MM.1S (cell line): Measurements from ENCODE around the gene STAP1.

Experiments used
- EZH2 ChIP-seq: fragments of 300-600 bp; sonication (generic); optimal IDR thresholded peaks from 2 replicates; pipeline ENCODE3; 2017; ENCODE audit warnings: low read depth, mild to moderate bottlenecking, antibody characterized with exemption, low read length, mixed read lengths
- EZH2phosphoT487 ChIP-seq: fragments of 300-600 bp; sonication (generic); IDR thresholded peaks from 2 replicates; pipeline ENCODE4 v1.6.1; 2018; ENCODE audit warnings: antibody characterized with exemption, low read length
- TF ChIP-seq, protein P1 (sequence below): fragments of 300-600 bp; sonication (generic); IDR thresholded peaks from 2 replicates; pipeline ENCODE4 v1.5.1; 2016; ENCODE audit warnings: antibody characterized with exemption, low read length, mixed read lengths

- TF ChIP-seq, protein P1, sequence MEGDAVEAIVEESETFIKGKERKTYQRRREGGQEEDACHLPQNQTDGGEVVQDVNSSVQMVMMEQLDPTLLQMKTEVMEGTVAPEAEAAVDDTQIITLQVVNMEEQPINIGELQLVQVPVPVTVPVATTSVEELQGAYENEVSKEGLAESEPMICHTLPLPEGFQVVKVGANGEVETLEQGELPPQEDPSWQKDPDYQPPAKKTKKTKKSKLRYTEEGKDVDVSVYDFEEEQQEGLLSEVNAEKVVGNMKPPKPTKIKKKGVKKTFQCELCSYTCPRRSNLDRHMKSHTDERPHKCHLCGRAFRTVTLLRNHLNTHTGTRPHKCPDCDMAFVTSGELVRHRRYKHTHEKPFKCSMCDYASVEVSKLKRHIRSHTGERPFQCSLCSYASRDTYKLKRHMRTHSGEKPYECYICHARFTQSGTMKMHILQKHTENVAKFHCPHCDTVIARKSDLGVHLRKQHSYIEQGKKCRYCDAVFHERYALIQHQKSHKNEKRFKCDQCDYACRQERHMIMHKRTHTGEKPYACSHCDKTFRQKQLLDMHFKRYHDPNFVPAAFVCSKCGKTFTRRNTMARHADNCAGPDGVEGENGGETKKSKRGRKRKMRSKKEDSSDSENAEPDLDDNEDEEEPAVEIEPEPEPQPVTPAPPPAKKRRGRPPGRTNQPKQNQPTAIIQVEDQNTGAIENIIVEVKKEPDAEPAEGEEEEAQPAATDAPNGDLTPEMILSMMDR: no peak
- TF ChIP-seq EZH2 (no peak), EZH2phosphoT487 (no peak)
Measured at GRCh38 chr4:67573193-67573592, 14.7 kb downstream of the STAP1 start.
